ENCODE results near the gene G6PC2. TPM values are rescaled to one million over a fixed set of nuclear protein-coding genes. Genes with fewer than 3 reads are reported as not detected.

G6PC2 gene
- total and polyA plus RNA-seq, 2 experiments from 2014 or later: not detected

Other genes with a start within 250 kb of the G6PC2 start
- gene NOSTRIN, start 98.7 kb upstream of the G6PC2 start, total RNA-seq: 0.49 and 0.92 TPM in 2 replicates
- gene NOSTRIN, start 98.7 kb upstream of the G6PC2 start, polyA plus RNA-seq: 2.9 and 3.6 TPM in 2 replicates
- gene SPC25, start 10.9 kb upstream of the G6PC2 start, total RNA-seq: 3.3 and 10.1 TPM in 2 replicates
- gene SPC25, start 10.9 kb upstream of the G6PC2 start, polyA plus RNA-seq: 12.0 and 33.6 TPM in 2 replicates
- 0.12 and 0.32 TPM in 2 replicates for gene ABCB11, start 130.0 kb downstream of the G6PC2 start, total RNA-seq
- 0.02 and 0.06 TPM in 2 replicates for gene ABCB11, start 130.0 kb downstream of the G6PC2 start, polyA plus RNA-seq
- not detected in 2 replicates for gene DHRS9, start 168.3 kb downstream of the G6PC2 start, total RNA-seq
- 0.57 and 1.4 TPM in 2 replicates for gene DHRS9, start 168.3 kb downstream of the G6PC2 start, polyA plus RNA-seq

Measured in cardiac muscle cell (in vitro differentiated cells and primary cell).